Measurements from ENCODE around the gene OR7G1. TPM values are rescaled to one million over a fixed set of nuclear protein-coding genes. Genes with fewer than 3 reads are reported as not detected.

The OR7G1 gene
- total RNA-seq (ENCODE audit: low replicate concordance) = not detected in 2 replicates

GRCh38 chr19:9115307-9115813, at the start of gene OR7G1:
OR7G1 (minus strand) TSS chr19:9115763; CDS start chr19:9115763, 0 bp downstream.
- no peak within 1 kb of the TSS for H3K4me3 ChIP-seq (ENCODE audit: low read depth, low read length)
- DNase-seq (ENCODE audit: low read depth) = no peak
- TF ChIP-seq, protein P1, sequence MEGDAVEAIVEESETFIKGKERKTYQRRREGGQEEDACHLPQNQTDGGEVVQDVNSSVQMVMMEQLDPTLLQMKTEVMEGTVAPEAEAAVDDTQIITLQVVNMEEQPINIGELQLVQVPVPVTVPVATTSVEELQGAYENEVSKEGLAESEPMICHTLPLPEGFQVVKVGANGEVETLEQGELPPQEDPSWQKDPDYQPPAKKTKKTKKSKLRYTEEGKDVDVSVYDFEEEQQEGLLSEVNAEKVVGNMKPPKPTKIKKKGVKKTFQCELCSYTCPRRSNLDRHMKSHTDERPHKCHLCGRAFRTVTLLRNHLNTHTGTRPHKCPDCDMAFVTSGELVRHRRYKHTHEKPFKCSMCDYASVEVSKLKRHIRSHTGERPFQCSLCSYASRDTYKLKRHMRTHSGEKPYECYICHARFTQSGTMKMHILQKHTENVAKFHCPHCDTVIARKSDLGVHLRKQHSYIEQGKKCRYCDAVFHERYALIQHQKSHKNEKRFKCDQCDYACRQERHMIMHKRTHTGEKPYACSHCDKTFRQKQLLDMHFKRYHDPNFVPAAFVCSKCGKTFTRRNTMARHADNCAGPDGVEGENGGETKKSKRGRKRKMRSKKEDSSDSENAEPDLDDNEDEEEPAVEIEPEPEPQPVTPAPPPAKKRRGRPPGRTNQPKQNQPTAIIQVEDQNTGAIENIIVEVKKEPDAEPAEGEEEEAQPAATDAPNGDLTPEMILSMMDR (IDR thresholded peaks at IDR 0.05; ENCODE audit: insufficient read depth, low read length) = no peak

GRCh38 chr19:9165261-9165660, 49.7 kb upstream of the OR7G1 start:
- H3K4me3 ChIP-seq (ENCODE audit: low read depth, low read length) = no peak overlapping the region
- TF ChIP-seq, protein P1 (IDR thresholded peaks at IDR 0.05; ENCODE audit: insufficient read depth, low read length) = no peak
- no peak for DNase-seq (ENCODE audit: low read depth)

GRCh38 chr19:9161427-9161826, 45.9 kb upstream of the OR7G1 start:
- TF ChIP-seq, protein P1 (IDR thresholded peaks at IDR 0.05; ENCODE audit: insufficient read depth, low read length) = no peak
- no peak overlapping the region for H3K4me3 ChIP-seq (ENCODE audit: low read depth, low read length)
- DNase-seq (ENCODE audit: low read depth) = no peak

GRCh38 chr19:9159891-9160290, 44.3 kb upstream of the OR7G1 start:
- no peak overlapping the region for H3K4me3 ChIP-seq (ENCODE audit: low read depth, low read length)
- TF ChIP-seq, protein P1 (IDR thresholded peaks at IDR 0.05; ENCODE audit: insufficient read depth, low read length) = no peak
- DNase-seq (ENCODE audit: low read depth) = no peak

- no peak overlapping the region for H3K4me3 ChIP-seq (ENCODE audit: low read depth, low read length)
- TF ChIP-seq, protein P1 (IDR thresholded peaks at IDR 0.05; ENCODE audit: insufficient read depth, low read length) = no peak
Measured at GRCh38 chr19:9156304-9156703, 40.7 kb upstream of the OR7G1 start.

DNA sequence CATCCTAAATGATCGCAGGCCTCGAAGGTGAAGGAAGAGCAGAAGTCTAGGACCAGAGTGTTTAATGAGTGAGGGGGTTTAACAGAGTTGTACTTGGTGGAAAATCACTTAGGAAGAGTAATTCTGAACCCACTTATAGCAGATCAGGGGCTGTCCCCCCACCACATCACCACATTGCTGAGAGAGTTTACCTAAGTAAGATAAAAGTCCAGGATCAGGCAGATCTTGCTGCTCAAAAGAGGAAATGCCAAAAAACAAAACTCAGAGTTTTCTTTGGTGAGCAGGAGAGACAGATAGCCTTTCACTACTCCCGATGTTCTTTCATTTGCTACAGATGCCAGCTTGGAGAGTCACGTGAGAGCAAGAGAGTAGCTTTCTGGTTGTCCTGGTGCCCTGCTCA, 40.0 kb upstream of the OR7G1 start:
- DNase-seq (ENCODE audit: low read depth) = no peak

More at GRCh38 chr19:9156304-9156703, 40.7 kb upstream of the OR7G1 start:
- no peak for DNase-seq (ENCODE audit: low read depth)

More for the DNA sequence above, 40.0 kb upstream of the OR7G1 start:
- TF ChIP-seq, protein P1 (IDR thresholded peaks at IDR 0.05; ENCODE audit: insufficient read depth, low read length) = no peak
- no peak overlapping the region for H3K4me3 ChIP-seq (ENCODE audit: low read depth, low read length)

Measured in fibroblast of the aortic adventitia (primary cell).